Measurements from ENCODE around the gene CCDC201.

The CCDC201 gene

DNA sequence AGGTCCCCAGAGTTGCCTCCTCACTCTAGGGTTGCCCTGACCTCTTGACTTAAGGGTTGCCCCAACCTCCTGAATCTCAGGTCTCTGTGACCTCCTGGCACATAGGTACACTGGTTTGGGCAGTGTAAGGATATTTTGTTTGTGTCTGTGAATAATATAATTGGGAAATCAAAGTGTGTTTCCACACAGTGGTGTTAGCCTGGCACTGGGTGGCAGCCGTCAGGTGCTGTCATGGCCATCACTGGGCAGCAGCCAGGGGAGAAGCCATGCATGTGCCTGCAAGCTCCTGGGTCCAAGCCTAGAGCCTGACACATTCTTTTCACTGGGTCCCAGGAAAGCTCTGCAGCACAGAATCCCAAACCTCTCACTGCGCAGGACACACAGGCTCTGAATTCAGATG, 3.6 kb upstream of the CCDC201 start:
- no peak overlapping the region for H3K4me3 ChIP-seq (replicated peaks; ENCODE audit: insufficient read depth, low read length)
- TF ChIP-seq SPI1 (IDR thresholded peaks at IDR 0.05; ENCODE audit: borderline replicate concordance, low read depth) (no peak), POLR2AphosphoS5 (IDR thresholded peaks at IDR 0.05; ENCODE audit: low read depth) (no peak), GABPA (IDR thresholded peaks at IDR 0.05; ENCODE audit: low read depth) (no peak)
- TF ChIP-seq, protein P1, sequence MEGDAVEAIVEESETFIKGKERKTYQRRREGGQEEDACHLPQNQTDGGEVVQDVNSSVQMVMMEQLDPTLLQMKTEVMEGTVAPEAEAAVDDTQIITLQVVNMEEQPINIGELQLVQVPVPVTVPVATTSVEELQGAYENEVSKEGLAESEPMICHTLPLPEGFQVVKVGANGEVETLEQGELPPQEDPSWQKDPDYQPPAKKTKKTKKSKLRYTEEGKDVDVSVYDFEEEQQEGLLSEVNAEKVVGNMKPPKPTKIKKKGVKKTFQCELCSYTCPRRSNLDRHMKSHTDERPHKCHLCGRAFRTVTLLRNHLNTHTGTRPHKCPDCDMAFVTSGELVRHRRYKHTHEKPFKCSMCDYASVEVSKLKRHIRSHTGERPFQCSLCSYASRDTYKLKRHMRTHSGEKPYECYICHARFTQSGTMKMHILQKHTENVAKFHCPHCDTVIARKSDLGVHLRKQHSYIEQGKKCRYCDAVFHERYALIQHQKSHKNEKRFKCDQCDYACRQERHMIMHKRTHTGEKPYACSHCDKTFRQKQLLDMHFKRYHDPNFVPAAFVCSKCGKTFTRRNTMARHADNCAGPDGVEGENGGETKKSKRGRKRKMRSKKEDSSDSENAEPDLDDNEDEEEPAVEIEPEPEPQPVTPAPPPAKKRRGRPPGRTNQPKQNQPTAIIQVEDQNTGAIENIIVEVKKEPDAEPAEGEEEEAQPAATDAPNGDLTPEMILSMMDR (IDR thresholded peaks at IDR 0.05; ENCODE audit: insufficient read depth, low read length) = no peak
- TF ChIP-seq, protein P2, sequence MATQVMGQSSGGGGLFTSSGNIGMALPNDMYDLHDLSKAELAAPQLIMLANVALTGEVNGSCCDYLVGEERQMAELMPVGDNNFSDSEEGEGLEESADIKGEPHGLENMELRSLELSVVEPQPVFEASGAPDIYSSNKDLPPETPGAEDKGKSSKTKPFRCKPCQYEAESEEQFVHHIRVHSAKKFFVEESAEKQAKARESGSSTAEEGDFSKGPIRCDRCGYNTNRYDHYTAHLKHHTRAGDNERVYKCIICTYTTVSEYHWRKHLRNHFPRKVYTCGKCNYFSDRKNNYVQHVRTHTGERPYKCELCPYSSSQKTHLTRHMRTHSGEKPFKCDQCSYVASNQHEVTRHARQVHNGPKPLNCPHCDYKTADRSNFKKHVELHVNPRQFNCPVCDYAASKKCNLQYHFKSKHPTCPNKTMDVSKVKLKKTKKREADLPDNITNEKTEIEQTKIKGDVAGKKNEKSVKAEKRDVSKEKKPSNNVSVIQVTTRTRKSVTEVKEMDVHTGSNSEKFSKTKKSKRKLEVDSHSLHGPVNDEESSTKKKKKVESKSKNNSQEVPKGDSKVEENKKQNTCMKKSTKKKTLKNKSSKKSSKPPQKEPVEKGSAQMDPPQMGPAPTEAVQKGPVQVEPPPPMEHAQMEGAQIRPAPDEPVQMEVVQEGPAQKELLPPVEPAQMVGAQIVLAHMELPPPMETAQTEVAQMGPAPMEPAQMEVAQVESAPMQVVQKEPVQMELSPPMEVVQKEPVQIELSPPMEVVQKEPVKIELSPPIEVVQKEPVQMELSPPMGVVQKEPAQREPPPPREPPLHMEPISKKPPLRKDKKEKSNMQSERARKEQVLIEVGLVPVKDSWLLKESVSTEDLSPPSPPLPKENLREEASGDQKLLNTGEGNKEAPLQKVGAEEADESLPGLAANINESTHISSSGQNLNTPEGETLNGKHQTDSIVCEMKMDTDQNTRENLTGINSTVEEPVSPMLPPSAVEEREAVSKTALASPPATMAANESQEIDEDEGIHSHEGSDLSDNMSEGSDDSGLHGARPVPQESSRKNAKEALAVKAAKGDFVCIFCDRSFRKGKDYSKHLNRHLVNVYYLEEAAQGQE (IDR thresholded peaks at IDR 0.05; ENCODE audit: insufficient replicate concordance, low read depth) = no peak
- H3K27me3 ChIP-seq (ENCODE audit: insufficient read depth, poor library complexity, severe bottlenecking) = no peaks in the 10 kb centered on the region
- H3K27ac ChIP-seq (replicated peaks) = no peak overlapping the region
- DNase-seq (ENCODE audit: low read depth in 1 of 2, low spot score in 1 of 2) = no peak

DNA sequence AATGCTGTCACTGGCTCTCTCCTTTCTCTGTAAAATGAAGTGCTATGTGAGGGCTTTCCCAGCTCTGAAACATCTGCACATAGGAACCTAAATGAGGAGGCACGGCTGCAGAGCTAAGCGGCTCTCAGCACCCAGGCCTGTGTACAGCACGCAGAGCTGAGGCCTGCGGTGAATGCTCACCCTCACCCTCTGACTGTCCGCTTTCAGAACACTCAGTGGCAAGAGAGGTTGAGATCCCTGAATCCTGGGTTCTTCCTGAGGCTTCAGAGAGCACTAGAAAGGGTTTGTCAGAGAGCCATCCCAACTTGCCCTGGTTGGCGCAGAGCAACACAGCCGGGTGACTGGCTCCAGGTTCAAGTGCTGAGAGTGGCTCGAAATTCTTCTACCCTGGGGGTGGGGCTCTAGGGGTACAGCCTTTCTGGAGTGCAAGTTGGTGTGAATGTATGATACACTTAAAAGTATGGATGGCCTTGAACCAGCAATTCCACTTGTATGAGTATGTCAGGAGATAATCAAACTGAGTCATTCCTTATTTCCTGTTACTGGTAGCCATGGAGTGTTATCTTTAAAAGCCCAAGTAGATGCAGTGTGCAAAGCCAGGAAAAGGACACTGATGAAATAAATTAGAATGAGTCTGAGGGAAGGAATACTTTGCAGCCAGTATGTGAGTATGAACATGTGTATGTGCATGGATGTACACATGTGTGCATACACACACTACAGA, 1.7 kb upstream of the CCDC201 start:
- Histone ChIP-seq H3K27me3 (ENCODE audit: insufficient read depth, poor library complexity, severe bottlenecking) (no peaks in the 10 kb centered on the region), H3K27ac (replicated peaks) (no peak overlapping the region), H3K4me3 (replicated peaks; ENCODE audit: insufficient read depth, low read length) (no peak overlapping the region)
- DNase-seq (ENCODE audit: low read depth in 1 of 2, low spot score in 1 of 2) = no peak
- TF ChIP-seq SPI1 (IDR thresholded peaks at IDR 0.05; ENCODE audit: borderline replicate concordance, low read depth) (no peak), POLR2AphosphoS5 (IDR thresholded peaks at IDR 0.05; ENCODE audit: low read depth) (no peak), GABPA (IDR thresholded peaks at IDR 0.05; ENCODE audit: low read depth) (no peak)
- TF ChIP-seq, protein P1 (IDR thresholded peaks at IDR 0.05; ENCODE audit: insufficient read depth, low read length) = no peak
- TF ChIP-seq, protein P2 (IDR thresholded peaks at IDR 0.05; ENCODE audit: insufficient replicate concordance, low read depth) = no peak

DNA sequence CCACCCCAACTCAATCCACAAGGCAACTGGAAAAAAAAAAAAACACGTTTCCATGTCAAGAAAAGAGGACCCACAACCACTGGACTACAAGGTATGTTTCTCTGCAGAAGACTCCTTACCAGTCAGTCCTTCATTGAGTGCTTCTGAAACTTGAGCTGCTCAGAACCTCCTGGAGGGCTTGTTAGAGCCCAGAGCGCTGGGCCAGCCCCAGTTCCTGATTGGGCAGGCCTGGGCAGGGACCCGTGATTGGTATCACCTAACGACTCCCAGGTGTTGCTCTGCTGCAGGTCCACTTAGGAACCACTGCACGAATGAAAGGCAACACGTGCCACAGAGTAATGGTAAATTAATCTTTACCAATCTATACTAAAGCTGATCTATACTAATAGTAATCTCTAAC, 473 bp upstream of the CCDC201 start:
- TF ChIP-seq POLR2AphosphoS5 (IDR thresholded peaks at IDR 0.05; ENCODE audit: low read depth) (no peak), GABPA (IDR thresholded peaks at IDR 0.05; ENCODE audit: low read depth) (no peak), SPI1 (IDR thresholded peaks at IDR 0.05; ENCODE audit: borderline replicate concordance, low read depth) (no peak)
- TF ChIP-seq, protein P1 (IDR thresholded peaks at IDR 0.05; ENCODE audit: insufficient read depth, low read length) = no peak
- TF ChIP-seq, protein P2 (IDR thresholded peaks at IDR 0.05; ENCODE audit: insufficient replicate concordance, low read depth) = no peak
- Histone ChIP-seq H3K4me3 (replicated peaks; ENCODE audit: insufficient read depth, low read length) (no peak overlapping the region), H3K27ac (replicated peaks) (no peak overlapping the region), H3K27me3 (ENCODE audit: insufficient read depth, poor library complexity, severe bottlenecking) (no peaks in the 10 kb centered on the region)
- DNase-seq (ENCODE audit: low read depth in 1 of 2, low spot score in 1 of 2) = no peak
